HG02571 (cell line): Measurements from ENCODE around the gene RXRA.
A peak's percentile ranks its signal among the peaks of the same experiment; 100 is the strongest.

Experiments
- ATAC-seq: cut with Tn5 transposase; IDR thresholded peaks from one replicate; pipeline ENCODE4 v1.9.1; 2021; ENCODE audit warnings: mild to moderate bottlenecking, moderate library complexity; ENCODE audit not compliant: unreplicated experiment

The RXRA gene

DNA sequence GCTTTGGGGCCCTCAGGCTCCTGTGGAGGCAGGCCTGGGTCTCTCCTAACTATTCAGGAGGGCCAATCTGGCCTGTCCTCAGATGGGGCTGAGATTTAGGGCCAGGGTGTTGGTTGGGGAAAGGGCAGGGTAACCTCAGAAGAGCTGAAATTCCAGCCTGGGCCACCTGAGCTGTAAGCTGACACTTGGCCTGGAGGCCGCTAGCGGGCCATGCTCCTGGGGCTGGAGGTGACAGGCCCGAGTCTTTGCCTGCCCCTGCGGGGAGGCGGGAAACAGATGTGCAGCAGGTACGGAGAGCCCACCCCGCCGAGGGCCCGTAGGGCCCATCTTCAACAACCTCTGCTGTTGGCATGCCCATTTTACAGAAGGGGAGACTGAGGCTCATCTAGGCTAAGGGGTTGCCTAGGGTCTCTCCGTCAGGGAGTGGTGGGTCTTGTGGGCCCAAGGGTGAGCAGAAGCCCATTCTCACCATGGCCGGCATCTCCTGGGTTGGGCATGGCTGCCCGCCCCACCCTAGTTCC lies 69.5 kb downstream of the RXRA start:
- no peak for ATAC-seq

DNA sequence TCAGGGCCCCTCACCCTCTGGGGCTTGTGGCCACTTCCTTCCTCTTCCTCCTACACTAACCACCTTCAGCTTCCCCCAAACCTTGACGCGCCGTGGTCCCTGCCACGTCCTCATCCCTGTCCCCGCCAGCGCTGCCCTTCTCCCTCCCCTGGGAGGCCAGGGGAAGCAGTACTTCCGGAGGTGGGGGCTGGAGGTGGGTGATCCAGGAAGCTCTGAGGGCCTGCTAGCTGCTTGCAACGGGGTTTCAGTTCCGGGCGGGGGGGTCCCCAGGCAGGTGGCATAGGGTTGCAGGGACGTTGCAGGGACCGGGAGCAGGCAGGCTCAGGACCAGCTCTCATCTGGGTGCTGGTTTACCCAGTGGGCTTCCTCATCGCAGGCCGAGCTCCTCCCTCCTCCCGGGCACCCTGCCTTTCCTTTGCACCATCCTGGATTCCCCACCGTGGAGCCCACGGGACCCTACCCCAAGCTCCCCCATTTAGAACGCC lies 70.0 kb downstream of the RXRA start:
- ATAC-seq: no peak

DNA sequence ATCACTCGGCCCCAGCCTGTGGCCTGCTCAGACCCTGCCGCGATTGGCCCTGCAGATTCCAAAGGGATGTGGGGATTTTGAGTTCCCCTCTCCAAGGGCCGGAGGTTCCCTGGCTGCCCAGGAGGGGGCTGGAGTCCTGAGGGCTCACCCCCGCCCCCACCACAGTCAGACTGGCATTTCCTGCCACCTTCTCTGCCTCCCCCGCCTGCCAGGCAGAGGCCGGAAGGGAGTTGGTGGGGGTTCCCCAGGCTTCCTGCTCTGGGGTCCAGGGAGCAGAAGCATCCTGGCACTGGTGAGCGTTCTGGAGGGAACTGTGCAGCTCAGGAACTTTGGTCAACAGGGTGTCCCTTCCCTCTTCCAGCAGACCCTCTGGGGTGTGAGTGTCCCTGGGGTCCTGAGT lies 70.6 kb downstream of the RXRA start:
- no peak for ATAC-seq

DNA sequence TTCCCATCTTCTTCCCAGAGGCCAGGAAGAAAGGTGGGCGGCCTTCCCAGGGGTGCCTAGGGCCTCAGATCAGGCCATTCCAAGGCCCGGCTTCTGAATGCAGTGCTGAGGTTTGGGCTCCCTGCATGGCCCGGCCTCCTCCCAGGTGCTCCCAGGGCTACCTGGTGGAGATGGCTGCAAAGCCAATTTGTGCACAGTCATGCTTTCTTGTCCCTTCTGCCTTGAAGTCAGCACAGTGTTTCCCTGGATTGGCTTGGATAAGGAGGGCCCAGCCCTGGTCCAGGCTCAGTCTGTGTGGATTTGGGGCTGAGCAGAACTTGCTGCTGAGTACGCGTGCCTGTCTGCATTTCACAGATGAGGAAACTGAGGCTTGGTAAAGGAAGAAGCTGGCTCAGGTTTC lies 72.5 kb downstream of the RXRA start:
- no peak for ATAC-seq

DNA sequence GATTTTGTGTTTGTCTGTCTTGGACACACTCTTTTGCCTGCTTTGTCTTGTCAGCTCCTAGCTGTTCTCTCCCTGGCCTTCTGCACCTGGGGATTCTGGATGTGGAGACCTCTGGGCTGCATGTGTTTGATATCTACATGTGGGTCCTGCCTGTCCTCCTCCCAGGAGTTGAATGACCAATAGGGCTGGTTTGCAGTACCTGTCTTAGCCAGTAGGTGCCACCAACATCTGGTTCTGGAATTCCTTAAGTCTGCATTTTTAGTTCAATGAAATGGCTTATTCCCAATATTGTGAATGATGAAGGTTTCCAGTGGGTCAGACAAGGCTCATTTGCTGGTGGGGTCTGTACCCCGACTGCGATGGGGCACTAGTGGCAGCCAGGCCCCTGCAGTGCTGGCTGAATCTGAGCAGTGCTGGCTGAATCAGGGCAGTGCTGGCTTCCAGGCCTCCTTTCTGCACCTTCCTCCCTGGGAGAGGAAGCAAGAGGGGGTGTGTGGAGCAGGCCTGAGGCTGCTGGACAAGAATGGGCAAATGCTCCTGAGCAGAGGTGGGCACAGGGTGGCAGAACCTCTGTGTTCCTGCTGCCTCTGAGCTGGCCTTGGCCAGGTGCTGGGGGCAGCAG lies 73.3 kb downstream of the RXRA start:
- ATAC-seq: no peak

DNA sequence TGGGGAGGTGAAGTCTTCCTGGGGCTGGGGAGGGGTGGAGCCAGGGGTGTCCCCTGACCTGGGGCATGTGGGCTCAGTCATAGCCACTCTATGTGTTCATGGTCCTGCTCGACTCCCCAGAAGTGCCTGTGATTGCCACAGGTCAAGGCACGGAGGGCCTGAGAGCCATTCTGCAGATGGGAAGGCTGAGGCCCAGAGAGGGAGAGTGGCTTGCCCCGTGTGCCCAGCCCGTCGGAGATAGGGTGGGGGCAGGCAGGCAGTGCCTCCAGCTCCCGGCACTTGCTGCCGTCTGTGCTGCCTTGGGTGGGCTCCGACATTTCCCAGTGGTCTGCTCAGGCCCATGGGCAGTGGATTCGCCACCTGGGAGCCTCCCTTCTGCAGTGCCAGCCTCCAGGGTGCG lies 74.0 kb downstream of the RXRA start:
- no peak for ATAC-seq

DNA sequence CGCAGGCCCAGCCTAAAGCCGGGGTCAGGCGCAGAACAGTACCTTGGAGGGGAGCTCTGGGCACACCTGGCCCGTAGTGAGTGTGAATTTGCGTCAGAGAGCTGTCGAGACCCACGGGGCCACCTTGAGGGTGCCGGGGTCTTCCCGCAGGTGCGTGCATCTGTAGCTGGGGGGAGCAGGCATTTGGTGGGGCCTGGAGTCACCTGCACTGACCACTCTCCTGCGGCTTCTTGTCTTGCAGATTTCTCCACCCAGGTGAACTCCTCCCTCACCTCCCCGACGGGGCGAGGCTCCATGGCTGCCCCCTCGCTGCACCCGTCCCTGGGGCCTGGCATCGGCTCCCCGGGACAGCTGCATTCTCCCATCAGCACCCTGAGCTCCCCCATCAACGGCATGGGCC lies 75.1 kb downstream of the RXRA start:
- ATAC-seq: no peak

DNA sequence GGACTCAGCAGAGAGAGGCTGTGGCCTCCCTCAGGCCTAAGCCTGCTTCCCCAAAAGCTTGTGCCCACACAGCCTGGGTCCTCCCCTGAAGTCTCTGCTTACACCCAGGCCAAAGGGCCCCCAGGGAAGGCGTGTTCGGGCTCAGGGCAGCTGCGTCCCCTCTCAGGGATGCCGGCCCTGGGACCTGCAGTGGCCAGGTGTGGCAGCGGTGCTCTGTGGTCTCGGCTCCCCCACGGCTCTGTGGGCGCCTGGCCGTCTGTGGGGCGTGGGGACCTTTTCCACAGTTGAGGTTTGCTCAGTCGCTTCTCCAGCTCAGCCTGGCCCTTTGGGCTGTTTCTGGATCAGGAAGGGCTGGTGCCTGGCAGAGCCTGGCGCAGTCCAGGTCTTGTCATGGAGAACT lies 75.9 kb downstream of the RXRA start:
- ATAC-seq: no peak

DNA sequence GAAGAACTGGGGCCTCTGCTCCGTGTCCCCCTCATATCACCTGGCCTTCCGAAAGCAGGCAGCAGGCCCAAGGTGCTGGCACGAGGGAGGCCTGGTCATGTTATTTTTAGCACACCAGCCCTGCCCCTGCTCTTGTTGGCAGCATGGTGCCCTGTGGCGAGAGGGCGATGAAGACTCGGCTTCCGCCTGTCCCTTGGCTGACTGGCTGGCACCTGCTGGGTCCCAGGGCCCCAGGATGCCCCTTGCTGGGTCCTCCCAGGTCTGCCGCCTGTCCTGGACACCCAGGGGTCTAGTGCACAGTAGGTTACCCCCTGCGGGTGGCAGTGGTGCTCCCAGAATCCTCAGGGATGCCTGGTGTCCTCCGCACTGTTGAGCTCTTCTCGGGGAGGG lies 77.0 kb downstream of the RXRA start:
- no peak for ATAC-seq

DNA sequence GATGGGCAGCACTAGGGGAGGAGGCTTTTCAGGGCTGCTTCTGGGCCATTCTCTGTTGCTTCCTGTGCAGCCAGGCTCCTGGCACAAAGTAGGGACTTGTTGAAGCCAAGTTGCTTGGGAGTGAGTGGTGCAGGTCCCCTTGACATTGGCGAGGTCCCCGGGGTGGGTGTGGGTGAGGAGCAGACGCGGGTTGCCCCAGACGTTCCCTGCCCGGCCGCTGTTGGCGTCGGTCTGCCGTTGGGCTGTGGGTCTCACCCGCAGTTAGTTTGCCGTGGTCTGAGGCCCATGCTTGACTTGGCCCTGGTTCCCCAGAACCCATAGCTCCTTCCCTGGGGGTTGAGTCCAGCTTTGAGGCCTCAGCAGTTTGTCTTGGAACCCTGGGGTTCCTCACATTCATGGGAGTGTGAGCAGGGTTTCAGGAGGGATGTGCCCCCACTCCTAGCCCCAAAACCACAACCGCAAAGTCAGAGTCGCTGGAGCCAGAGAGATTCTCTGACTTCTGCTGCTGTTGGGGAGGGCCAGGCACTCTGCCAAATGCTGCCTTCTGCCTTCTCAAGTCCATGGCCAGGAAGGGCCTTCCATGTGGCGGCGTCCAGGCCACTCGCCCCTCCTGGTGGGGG lies 77.5 kb downstream of the RXRA start:
- ATAC-seq: no peak

DNA sequence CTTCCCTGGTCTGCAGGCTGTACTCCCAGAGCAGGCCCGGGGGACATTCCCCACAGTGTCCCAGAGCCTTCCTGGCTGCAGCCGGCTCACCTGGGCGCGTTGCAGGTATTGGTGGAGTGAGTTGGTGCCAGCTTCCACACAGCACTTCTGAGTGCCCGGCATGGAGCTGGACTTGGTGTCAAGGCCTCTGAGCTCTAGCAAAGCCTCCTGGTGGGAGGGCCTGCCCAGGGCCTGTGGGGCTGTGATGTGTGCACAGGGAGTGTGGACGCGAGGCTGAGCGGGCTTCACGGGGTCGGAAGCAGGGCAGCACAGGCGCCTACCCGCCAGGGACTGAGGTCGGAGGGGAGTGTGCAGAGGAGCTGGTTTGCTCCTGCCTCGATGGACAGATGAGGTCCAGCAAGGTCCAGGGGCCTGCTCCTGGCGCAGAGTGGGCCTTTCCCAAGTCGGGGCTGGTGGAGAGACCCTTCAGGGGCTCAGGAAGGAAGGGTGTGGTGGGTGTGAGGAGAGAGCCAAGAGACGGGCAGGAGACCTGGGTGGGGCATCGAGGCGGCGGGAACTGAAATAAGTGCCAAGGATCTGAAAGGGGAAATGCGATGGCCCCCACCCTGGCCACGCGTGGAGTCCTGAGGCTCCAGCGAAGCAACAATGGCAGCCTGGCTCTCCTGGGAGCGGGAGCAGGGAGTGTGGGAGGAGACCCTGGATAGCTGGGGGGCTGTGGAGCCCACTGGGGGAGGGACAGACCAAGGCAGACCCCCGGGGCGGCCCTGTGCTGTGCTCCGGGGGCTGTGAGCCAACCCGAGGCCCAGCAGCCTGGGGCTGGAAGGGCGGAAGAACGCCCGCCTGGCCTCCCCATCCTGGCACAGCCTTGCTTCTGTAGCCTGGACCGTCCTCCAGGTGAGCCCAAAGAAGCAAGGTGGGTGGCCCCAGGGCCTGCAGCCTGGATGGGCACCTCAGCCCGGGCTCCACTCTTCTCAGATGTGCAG lies 78.4 kb downstream of the RXRA start:
- no peak for ATAC-seq

DNA sequence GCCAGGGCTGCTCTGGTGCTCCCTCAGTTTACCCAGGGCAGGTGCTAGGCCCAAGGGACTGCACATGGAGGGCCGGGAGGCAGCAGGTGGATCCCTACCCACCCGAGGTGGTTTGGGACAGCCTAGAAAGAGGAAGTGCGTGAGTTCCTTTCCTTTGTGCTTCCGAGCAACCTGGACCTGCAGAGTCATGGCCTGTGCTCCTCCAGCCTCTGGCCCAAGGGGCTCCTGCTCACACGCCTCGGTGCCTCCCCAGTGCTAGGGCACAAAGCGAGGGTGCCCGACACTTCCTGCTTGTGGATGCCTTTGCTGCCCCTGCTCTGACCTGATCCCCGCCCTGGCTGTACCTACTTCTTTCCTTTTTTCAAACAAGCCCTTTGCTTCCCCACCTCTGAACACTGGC lies 79.3 kb downstream of the RXRA start:
- ATAC-seq: no peak

DNA sequence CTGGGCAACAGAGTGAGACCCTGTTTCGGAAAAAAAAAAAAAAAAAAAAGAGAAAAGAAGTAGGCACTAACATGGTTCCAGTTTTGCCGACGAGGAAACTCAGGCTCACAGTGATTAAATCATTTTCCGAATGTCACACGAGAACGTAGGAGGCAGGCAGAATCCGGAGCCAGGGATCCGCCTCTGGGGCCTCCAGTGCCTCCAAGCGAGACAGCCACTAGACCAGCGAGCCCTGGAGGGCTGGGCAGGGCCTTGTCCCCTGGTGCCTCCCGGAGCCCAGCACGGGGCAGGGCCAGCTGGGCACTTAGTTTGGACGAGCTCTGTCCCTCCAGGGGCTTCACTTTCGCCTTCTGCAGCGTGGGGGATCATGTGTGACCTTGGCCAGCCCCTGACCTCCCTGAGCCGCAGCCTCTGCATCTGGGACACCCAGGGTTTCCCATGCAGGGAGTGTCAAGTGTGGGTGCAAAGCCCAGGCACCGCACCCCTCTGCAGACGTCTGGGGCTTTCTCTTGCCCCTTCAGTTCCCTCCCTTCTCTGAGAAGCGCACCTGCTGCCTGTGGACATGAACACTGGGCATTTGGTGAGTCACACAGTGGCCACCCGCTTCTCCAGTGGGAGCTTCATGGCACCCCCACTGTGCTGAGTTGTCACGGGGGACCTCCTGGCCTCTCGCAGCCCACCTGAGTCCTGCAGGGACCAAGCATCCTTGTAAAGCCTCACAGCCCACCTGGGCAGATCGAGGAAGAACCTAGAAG lies 80.3 kb downstream of the RXRA start:
- no peak for ATAC-seq

DNA sequence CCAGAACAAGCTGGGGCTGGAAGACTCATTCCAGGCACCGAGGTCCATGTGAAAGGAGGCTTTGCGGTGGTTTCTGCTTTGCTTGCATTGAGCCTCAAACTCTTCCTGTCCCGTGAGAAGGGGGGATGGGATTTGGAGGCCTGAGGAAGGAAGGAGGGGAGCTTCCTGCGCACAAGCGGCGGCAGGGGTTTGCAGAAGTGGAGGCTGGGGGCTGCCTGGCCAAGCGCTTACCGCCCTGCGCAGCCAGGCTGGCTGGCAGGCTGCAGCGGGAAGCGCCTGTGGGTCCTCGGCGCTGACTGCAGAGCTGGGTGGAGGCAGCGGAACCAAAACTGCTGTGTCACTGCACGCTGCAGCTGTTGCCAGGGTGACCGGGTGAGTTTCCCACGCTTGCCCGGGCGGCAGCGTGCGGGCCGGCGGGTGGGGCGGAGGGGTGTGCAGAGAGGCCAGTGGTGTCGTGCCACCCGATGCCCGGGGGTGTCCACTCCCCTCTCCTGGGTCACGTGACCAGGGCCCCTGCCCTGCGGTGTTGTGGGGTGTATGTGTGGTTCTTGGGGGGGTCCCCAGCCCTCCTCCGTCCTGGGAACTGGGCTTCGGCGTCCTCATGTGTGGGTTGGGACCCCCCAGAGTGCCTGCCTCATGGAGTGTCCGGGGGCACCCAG lies 81.0 kb downstream of the RXRA start:
- peak; percentile 68 for ATAC-seq

DNA sequence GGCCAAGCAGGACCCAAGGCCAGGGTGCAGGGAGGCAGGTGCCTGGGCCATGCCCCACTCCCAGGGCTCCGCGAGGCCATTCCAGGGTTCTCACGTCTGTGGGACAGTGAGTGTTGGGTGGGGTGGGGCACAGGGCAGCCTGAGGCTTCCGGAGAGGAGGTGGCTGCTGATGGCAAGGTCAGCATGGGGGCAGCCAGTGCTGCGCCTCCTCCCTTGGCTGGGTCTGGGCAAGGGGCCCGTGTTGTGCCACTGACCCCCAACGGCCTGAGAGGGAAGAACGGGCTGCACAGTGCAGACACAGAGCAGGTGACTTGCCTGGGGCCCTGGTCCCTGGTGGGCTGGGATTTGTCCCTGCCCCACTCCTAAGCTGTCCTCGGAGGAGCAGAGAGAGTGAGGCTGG lies 82.1 kb downstream of the RXRA start:
- ATAC-seq: no peak

DNA sequence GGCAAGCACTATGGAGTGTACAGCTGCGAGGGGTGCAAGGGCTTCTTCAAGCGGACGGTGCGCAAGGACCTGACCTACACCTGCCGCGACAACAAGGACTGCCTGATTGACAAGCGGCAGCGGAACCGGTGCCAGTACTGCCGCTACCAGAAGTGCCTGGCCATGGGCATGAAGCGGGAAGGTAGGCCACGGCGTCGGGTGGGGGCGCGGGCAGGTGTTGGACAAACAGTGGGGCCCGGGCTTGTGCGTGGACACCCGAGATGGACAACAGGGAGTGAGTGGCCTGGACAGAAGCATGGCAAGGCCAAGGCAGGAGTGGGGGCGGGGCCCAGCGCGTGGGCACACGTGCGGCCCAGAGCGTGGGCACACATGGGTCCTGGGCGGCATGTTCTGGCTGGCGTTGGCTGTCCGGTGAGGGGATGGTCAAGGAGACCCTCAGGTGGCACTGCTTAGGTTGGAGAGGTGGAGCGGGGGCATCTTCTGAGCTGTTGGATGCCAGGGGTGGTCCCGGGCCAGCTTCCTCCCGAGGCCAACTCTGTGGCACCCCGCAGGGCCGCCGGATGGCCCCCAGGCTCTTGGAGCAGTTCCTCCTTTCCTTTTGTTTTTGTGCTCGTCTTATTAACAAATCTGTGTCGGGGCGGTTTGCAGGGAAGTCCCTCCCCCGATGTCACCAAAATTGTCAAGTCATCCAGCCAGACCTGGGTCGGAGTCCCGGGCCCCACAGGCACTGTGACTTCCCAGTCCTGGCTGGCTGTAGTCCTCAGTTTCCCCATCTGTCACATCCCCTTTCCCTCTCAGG lies 82.9 kb downstream of the RXRA start:
- no peak for ATAC-seq

DNA sequence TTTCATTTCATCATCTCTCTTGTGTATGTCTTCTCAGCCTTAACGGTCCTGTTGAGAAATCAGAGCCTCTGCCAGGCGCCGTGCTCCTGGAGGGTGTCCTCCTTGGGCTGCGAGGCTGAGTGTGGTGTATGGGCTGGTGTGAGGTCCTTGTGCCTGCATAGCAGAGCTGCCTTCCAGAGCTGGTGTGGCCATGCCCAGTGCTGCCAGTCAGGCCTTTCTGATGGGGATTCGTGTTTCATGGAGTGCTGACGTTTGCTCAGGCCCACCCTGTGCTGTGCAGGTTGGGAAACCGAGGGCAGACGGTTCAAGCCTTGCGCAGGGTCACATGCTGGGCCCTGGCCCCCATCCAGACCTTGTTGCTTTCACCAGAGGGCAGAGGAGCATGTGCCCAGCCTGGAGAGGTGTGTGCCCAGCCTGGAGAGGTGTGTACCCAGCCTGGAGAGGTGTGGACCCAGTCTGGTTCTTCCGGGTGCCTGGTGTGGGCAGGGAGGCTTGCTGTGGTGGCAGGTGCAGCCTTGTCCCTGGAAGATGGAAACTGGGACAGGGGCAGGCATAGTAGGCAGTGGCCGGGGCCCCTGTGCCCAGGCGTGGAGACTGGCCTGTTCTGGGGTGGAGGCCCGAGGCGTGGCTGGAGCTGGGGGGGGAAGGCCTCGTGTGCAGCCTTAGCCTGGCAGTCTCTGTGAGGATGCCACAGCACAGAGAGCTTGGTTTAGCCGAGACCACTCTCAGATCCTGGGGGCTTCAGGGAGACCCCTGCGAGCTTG lies 84.0 kb downstream of the RXRA start:
- no peak for ATAC-seq

DNA sequence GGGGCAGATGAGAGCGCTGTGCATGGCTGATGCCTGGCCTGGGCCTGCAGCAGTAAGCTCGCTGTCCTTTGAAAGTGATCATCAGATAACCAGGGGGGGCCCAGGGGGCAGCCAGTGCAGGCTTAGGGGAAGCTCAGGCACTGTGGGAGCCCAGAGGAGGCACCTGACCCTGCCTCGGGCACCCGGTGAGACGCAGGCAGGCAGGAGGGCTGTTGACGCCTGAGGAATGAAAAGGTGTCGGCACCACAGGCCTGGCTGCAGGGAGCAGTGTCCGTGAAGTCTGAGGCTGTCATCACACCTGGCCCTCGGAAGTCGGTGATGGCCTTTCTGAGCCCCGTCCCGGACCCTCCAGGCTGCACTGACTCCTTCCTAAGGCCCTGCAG lies 84.6 kb downstream of the RXRA start:
- ATAC-seq: no peak
